H9 (cell line): ENCODE results near the gene CCL3. TPM values are rescaled to one million over a fixed set of nuclear protein-coding genes. Genes with fewer than 3 reads are reported as not detected.

ENCODE experiments used
- DNase-seq: peaks from one replicate; pipeline ENCODE4 v3.0.0-alpha.2; 2017
- H2AFZ ChIP-seq: one replicate; pipeline ENCODE4 v1.6.1; 2013; ENCODE audit warnings: mild to moderate bottlenecking, low read length, control low read depth, moderate library complexity
- H2AK5ac ChIP-seq: 2 replicates; pipeline ENCODE4 v1.6.1; 2013; ENCODE audit warnings: low read length, control low read depth, mixed read lengths; ENCODE audit not compliant: insufficient read length
- H2BK120ac ChIP-seq: one replicate; pipeline ENCODE4 v1.6.1; 2013; ENCODE audit warnings: low read depth, mild to moderate bottlenecking, low read length, control low read depth, inconsistent platforms; ENCODE audit not compliant: poor library complexity, severe bottlenecking
- H2BK12ac ChIP-seq: 2 replicates; pipeline ENCODE4 v1.6.1; 2013; ENCODE audit warnings: low read length, control low read depth, mixed read lengths, low read depth; ENCODE audit not compliant: insufficient read length
- H2BK15ac ChIP-seq: 2 replicates; pipeline ENCODE4 v1.6.1; 2013; ENCODE audit warnings: low read depth, low read length, control low read depth
- H2BK20ac ChIP-seq: one replicate; pipeline ENCODE4 v1.6.1; 2013; ENCODE audit warnings: low read depth, mild to moderate bottlenecking, low read length, control low read depth, inconsistent platforms; ENCODE audit not compliant: poor library complexity, severe bottlenecking
- H2BK5ac ChIP-seq: 2 replicates; pipeline ENCODE4 v1.6.1; 2013; ENCODE audit warnings: low read length, control low read depth, mixed read lengths; ENCODE audit not compliant: insufficient read length
- H3K14ac ChIP-seq: 2 replicates; pipeline ENCODE4 v1.6.1; 2013; ENCODE audit warnings: low read length, control low read depth; ENCODE audit not compliant: insufficient read depth
- H3K18ac ChIP-seq: 2 replicates; pipeline ENCODE4 v1.6.1; 2013; ENCODE audit warnings: low read depth, mild to moderate bottlenecking, mixed read lengths, low read length, control low read depth; ENCODE audit not compliant: insufficient read length
- H3K23ac ChIP-seq: 2 replicates; pipeline ENCODE4 v1.6.1; 2013; ENCODE audit warnings: low read length, control low read depth, mixed read lengths, low read depth; ENCODE audit not compliant: insufficient read length
- H3K23me2 ChIP-seq: 2 replicates; pipeline ENCODE4 v1.6.1; 2013; ENCODE audit warnings: low read depth, mild to moderate bottlenecking, mixed read lengths, low read length, control low read depth; ENCODE audit not compliant: insufficient read length, poor library complexity, severe bottlenecking
- H3K27ac ChIP-seq: 2 replicates; pipeline ENCODE4 v1.5.1; 2013; ENCODE audit warnings: low read length, control low read depth, mixed read lengths, low read depth; ENCODE audit not compliant: insufficient read length
- H3K27me3 ChIP-seq: 2 replicates; pipeline ENCODE4 v1.6.1; 2013; ENCODE audit warnings: low read length, control low read depth, inconsistent platforms; ENCODE audit not compliant: insufficient read depth
- H3K4ac ChIP-seq: 2 replicates; pipeline ENCODE4 v1.6.1; 2013; ENCODE audit warnings: low read depth, mild to moderate bottlenecking, control low read depth, inconsistent platforms, low read length, moderate library complexity
- H3K4me1 ChIP-seq: 2 replicates; pipeline ENCODE4 v1.6.1; 2013; ENCODE audit warnings: low read length, control low read depth, inconsistent platforms; ENCODE audit not compliant: insufficient read depth
- H3K4me2 ChIP-seq: 2 replicates; pipeline ENCODE4 v1.6.1; 2013; ENCODE audit warnings: low read length, control low read depth, mixed read lengths; ENCODE audit not compliant: insufficient read length, insufficient read depth
- H3K56ac ChIP-seq: 2 replicates; pipeline ENCODE4 v1.6.1; 2013; ENCODE audit warnings: low read depth, mild to moderate bottlenecking, mixed read lengths, low read length, control low read depth; ENCODE audit not compliant: insufficient read length
- H3K79me1 ChIP-seq: 2 replicates; pipeline ENCODE4 v1.6.1; 2013; ENCODE audit warnings: low read depth, mild to moderate bottlenecking, moderate library complexity, low read length, control low read depth, inconsistent platforms; ENCODE audit not compliant: insufficient read depth, poor library complexity, severe bottlenecking
- H3K79me2 ChIP-seq: 2 replicates; pipeline ENCODE4 v1.6.1; 2013; ENCODE audit warnings: low read length, control low read depth, inconsistent platforms; ENCODE audit not compliant: insufficient read depth
- H3K9ac ChIP-seq: 2 replicates; pipeline ENCODE4 v1.6.1; 2013; ENCODE audit warnings: low read length, control low read depth, mixed read lengths; ENCODE audit not compliant: insufficient read length; ENCODE audit errors: extremely low read depth
- H3K9me3 ChIP-seq: one replicate; pipeline ENCODE4 v1.6.1; 2013; ENCODE audit warnings: low read depth, low read length, inconsistent platforms; ENCODE audit not compliant: control insufficient read depth
- H3T11ph ChIP-seq: one replicate; pipeline ENCODE4 v1.6.1; 2013; ENCODE audit warnings: mild to moderate bottlenecking, low read length, control low read depth, inconsistent platforms
- H4K20me1 ChIP-seq: one replicate; pipeline ENCODE4 v1.6.1; 2013; ENCODE audit not compliant: control insufficient read depth, insufficient read length, insufficient read depth
- H4K5ac ChIP-seq: 2 replicates; pipeline ENCODE4 v1.6.1; 2013; ENCODE audit warnings: low read depth, mild to moderate bottlenecking, mixed read lengths, low read length, control low read depth; ENCODE audit not compliant: insufficient read length
- H4K8ac ChIP-seq: replicated peaks from 2 replicates; pipeline ENCODE4 v1.6.1; 2013; ENCODE audit warnings: low read length, control low read depth, mixed read lengths, low read depth; ENCODE audit not compliant: insufficient read length
- H4K91ac ChIP-seq: 2 replicates; pipeline ENCODE4 v1.6.1; 2013; ENCODE audit warnings: low read depth, mild to moderate bottlenecking, moderate library complexity, mixed read lengths, low read length, control low read depth; ENCODE audit not compliant: insufficient read length
- H3K27ac Mint-ChIP-seq, 3 experiments: 2 replicates in 2 of 3; 3 replicates in 1 of 3; pipeline ENCODE4 v1.8.0; 2020 to 2021; ENCODE audit warnings: mixed read lengths in 3 of 3, mild to moderate bottlenecking in 1 of 3, moderate library complexity in 1 of 3
- H3K27me3 Mint-ChIP-seq: 2 replicates; pipeline ENCODE4 v1.8.0; 2021; ENCODE audit warnings: low read depth, mild to moderate bottlenecking, moderate library complexity, mixed read lengths
- H3K36me3 Mint-ChIP-seq, 3 experiments: 2 replicates in 2 of 3; 3 replicates in 1 of 3; pipeline ENCODE4 v1.8.0; 2020 to 2021; ENCODE audit warnings: low read depth in 3 of 3, mixed read lengths in 3 of 3; ENCODE audit not compliant: insufficient read depth in 1 of 3
- H3K4me1 Mint-ChIP-seq, 2 experiments: 2 replicates each; pipeline ENCODE4 v1.8.0; 2020; ENCODE audit warnings: mixed read lengths in 2 of 2
- H3K4me3 Mint-ChIP-seq, 2 experiments: 2 replicates in 1 of 2; 3 replicates in 1 of 2; pipeline ENCODE4 v1.8.0; 2020 to 2021; ENCODE audit warnings: mild to moderate bottlenecking in 2 of 2, mixed read lengths in 2 of 2, moderate library complexity in 1 of 2
- H3K9me3 Mint-ChIP-seq, 2 experiments: 2 replicates in 1 of 2; 3 replicates in 1 of 2; pipeline ENCODE4 v1.8.0; 2020; ENCODE audit warnings: mild to moderate bottlenecking in 2 of 2, mixed read lengths in 2 of 2, moderate library complexity in 1 of 2
- WGBS: extraction: QIAGEN DNeasy Blood & Tissue Kit; methylation state at CpG from one replicate; pipeline ENCODE4 v1.1.7; 2013; ENCODE audit warnings: missing lambda C conversion rate, low lambda C conversion rate, mixed read lengths; ENCODE audit not compliant: insufficient read length; ENCODE audit errors: extremely low coverage; 5-methylcytosine and 5-hydroxymethylcytosine counted together
- long read RNA-seq: library from polyadenylated mRNA; unstranded; transcript quantifications from one replicate; pipeline ENCODE4 v2.0.0, GENCODE V29; 2020
- total RNA-seq: library from RNA; stranded (reverse); gene quantifications from 2 replicates; pipeline ENCODE4 v1.2.1, GENCODE V29; 2021
- TF ChIP-seq, protein P1 (sequence below): fragments of 200-600 bp; sonication (generic); conservative IDR thresholded peaks from 3 replicates; pipeline ENCODE4 v1.8.0; 2021; ENCODE audit warnings: antibody characterized with exemption, mild to moderate bottlenecking

Gene CCL3
- not detected in 2 replicates for total RNA-seq
- long read RNA-seq, result 0 reads

GRCh38 chr17:36089888-36090836, at the start of gene CCL3:
Gene CCL3 (minus strand): TSS chr17:36090143. CDS start chr17:36090058, 85 bp downstream.
- Histone ChIP-seq H4K8ac (no peak within 1 kb of the TSS), H2BK5ac (no peak within 1 kb of the TSS), H3K14ac (no peak within 1 kb of the TSS), H3K23ac (no peak within 1 kb of the TSS), H2BK120ac (no peak within 1 kb of the TSS), H3K9me3 (no peaks in the 10 kb centered on the region), H2AFZ (peak within 1 kb of the TSS; percentile 48), H3K4me1 (no peaks in the 10 kb centered on the region), H3K56ac (no peak within 1 kb of the TSS), H4K5ac (no peak within 1 kb of the TSS), H3K9ac (no peak within 1 kb of the TSS), H3K27ac (no peak within 1 kb of the TSS), H2BK15ac (no peak within 1 kb of the TSS), H3K79me2 (no peaks in the 10 kb centered on the region), H3T11ph (no peak within 1 kb of the TSS), H3K27me3 (no peaks in the 10 kb centered on the region), H3K18ac (no peak within 1 kb of the TSS), H3K79me1 (no peaks in the 10 kb centered on the region), H2BK12ac (no peak within 1 kb of the TSS), H3K4ac (no peak within 1 kb of the TSS), H4K20me1 (no peaks in the 10 kb centered on the region), H2BK20ac (no peak within 1 kb of the TSS), H2AK5ac (no peak within 1 kb of the TSS), H3K23me2 (no peaks in the 10 kb centered on the region), H4K91ac (no peak within 1 kb of the TSS), H3K4me2 (no peak within 1 kb of the TSS)
- Mint-ChIP-seq H3K27me3 (peaks cover 8% of the 10 kb centered on the region), H3K27ac (peak within 1 kb of the TSS in 2 of 3 experiments; percentile 29 to 46; a peak in 2 of 7 replicates), H3K36me3 (no peaks in the 10 kb centered on the region), H3K4me3 (no peak within 1 kb of the TSS), H3K9me3 (no peaks in the 10 kb centered on the region), H3K4me1 (peaks cover 11 to 12% of the 10 kb centered on the region in 2 experiments)
- no CpG with 5 or more reads among the region's 9 CpGs for WGBS
- DNase-seq, result no peak
- TF ChIP-seq, protein P1, sequence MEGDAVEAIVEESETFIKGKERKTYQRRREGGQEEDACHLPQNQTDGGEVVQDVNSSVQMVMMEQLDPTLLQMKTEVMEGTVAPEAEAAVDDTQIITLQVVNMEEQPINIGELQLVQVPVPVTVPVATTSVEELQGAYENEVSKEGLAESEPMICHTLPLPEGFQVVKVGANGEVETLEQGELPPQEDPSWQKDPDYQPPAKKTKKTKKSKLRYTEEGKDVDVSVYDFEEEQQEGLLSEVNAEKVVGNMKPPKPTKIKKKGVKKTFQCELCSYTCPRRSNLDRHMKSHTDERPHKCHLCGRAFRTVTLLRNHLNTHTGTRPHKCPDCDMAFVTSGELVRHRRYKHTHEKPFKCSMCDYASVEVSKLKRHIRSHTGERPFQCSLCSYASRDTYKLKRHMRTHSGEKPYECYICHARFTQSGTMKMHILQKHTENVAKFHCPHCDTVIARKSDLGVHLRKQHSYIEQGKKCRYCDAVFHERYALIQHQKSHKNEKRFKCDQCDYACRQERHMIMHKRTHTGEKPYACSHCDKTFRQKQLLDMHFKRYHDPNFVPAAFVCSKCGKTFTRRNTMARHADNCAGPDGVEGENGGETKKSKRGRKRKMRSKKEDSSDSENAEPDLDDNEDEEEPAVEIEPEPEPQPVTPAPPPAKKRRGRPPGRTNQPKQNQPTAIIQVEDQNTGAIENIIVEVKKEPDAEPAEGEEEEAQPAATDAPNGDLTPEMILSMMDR, result no peak
